Natural killer cell treated with Interleukin-12 subunit alpha and Interleukin-12 subunit beta and Interleukin-15 and Interleukin-18, amount 100 ng/mL, for 72 hours (primary cell): Measurements from ENCODE around the gene PUS1. TPM values are rescaled to one million over a fixed set of nuclear protein-coding genes. Genes with fewer than 3 reads are reported as not detected.

Experiments used
- ATAC-seq, 2 donors: fragments of 150-1000 bp; cut with Tn5 transposase in 1 of 2; sonication (Bioruptor Pico), chemical (Tn5 transposase) in 1 of 2; 2 replicates each; pipeline ENCODE4 v1.10.0; 2021
- DNase-seq: peaks from one replicate; pipeline ENCODE4 v3.0.0; 2022; ENCODE audit warnings: low spot score
- H3K27ac Mint-ChIP-seq, 2 donors: 1 replicate in 1 of 2; 2 replicates in 1 of 2; pipeline ENCODE4 v1.8.0; 2022; ENCODE audit warnings: mixed read lengths in 2 of 2, mild to moderate bottlenecking in 1 of 2, moderate library complexity in 1 of 2
- H3K27me3 Mint-ChIP-seq, 2 donors: 1 replicate in 1 of 2; 2 replicates in 1 of 2; pipeline ENCODE4 v1.8.0; 2022; ENCODE audit warnings: mixed read lengths in 2 of 2
- H3K36me3 Mint-ChIP-seq: one replicate; pipeline ENCODE4 v1.8.0; 2022; ENCODE audit warnings: mixed read lengths
- H3K4me1 Mint-ChIP-seq, 2 donors: 1 replicate in 1 of 2; 2 replicates in 1 of 2; pipeline ENCODE4 v1.8.0; 2022; ENCODE audit warnings: low read depth in 2 of 2, mixed read lengths in 2 of 2, mild to moderate bottlenecking in 1 of 2
- H3K4me3 Mint-ChIP-seq: one replicate; pipeline ENCODE4 v1.8.0; 2022; ENCODE audit warnings: mixed read lengths
- H3K9me3 Mint-ChIP-seq: 2 replicates; pipeline ENCODE4 v1.8.0; 2022; ENCODE audit warnings: mixed read lengths
- total RNA-seq, 2 donors: library from RNA; stranded (reverse); gene quantifications; one replicate each; pipeline ENCODE4 v1.2.3, GENCODE V29; 2022

PUS1 gene
- total RNA-seq, 2 donors from 2014 or later = 53.7 to 147 TPM

DNA sequence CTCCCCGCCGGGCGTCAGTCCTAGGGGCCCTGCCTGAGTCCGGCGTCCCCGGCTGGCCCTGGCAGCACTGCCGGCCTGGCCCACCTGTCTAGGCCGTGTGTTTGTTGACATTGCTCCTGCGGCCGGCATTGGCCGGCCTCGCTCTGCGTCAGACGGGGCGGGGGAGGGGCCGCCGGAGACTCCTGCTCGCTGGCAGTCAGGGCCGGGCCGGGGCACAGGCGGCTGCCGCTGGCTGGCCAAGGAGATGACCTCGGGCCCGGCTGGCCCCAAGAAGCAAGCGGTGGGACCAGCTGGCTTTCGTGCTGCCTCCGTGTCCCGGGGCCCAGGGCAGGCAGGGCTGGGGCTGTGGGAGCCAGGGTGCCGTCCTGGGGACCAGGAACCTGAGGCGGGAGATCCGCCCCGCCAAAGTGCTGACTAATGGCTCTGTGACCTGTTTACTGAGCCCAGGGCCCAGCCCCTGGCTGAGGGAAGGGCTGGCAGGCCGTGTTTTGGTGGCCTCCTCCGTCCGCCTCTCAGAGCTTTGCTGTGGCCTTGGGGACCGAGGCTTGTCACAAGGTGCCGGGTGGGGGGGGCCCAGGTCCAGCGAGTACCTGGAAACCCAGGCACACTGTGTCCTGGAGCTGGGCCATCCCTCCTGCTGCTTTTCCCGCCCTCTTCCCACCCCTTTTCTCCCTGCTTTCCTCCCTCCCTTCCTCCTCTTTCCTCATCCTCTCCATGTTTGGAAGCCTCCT is 32.8 kb upstream of the PUS1 start:
- Mint-ChIP-seq H3K4me1 (peaks cover 5 to 10% of the 10 kb centered on the region in 2 donors), H3K9me3 (no peaks in the 10 kb centered on the region), H3K36me3 (no peaks in the 10 kb centered on the region), H3K27ac (peak overlapping the region; percentile 43 to 87), H3K27me3 (no peaks in the 10 kb centered on the region), H3K4me3 (peak overlapping the region; percentile 75)
- DNase-seq = peak; percentile 83
- peak; percentile 83 to 84 for ATAC-seq

DNA sequence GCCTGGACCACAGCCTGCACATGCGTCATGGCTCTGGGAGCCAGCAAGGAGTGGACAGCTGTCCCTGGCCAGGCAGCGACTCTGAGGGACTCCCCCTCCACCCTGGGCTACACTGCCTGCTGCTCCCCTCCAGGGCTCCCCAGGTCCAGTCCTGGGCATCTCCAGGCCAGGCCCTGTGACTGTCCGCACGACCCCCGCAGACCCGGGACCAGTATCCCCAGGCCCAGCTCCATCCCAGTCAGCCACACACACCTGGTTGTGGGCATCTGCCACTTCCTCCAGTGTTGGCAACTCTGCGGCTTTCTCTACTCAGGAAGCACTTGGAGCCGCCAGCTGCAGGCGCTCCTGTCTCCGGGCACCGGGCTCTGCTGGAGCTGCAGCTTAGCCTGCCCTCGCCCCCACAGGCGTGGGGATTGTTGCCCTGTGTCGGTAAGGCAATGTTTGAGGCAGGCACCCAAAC is 32.2 kb upstream of the PUS1 start:
- Mint-ChIP-seq H3K4me1 (peaks cover 5 to 12% of the 10 kb centered on the region in 2 donors), H3K36me3 (no peaks in the 10 kb centered on the region), H3K27ac (peak overlapping the region in 1 of 2 donors; percentile 23), H3K27me3 (no peaks in the 10 kb centered on the region), H3K9me3 (no peaks in the 10 kb centered on the region), H3K4me3 (peak overlapping the region; percentile 75)
- DNase-seq (no peak), ATAC-seq (no peak)

- H3K9me3 Mint-ChIP-seq = no peaks in the 10 kb centered on the region
- H3K36me3 Mint-ChIP-seq = no peaks in the 10 kb centered on the region
- no peak for DNase-seq
- H3K4me1 Mint-ChIP-seq = peaks cover 5 to 14% of the 10 kb centered on the region in 2 donors
- no peaks in the 10 kb centered on the region for H3K27me3 Mint-ChIP-seq
- no peak for ATAC-seq
- no peak overlapping the region for H3K4me3 Mint-ChIP-seq
- no peak overlapping the region for H3K27ac Mint-ChIP-seq
Observed at GRCh38 chr12:131897276-131897675, 31.8 kb upstream of the PUS1 start.

GRCh38 chr12:131897875-131898274 is 31.2 kb upstream of the PUS1 start:
- H3K4me1 Mint-ChIP-seq = peaks cover 5 to 15% of the 10 kb centered on the region in 2 donors
- H3K9me3 Mint-ChIP-seq = no peaks in the 10 kb centered on the region
- no peak overlapping the region for H3K4me3 Mint-ChIP-seq
- no peaks in the 10 kb centered on the region for H3K27me3 Mint-ChIP-seq
- DNase-seq (no peak), ATAC-seq (no peak)
- no peaks in the 10 kb centered on the region for H3K36me3 Mint-ChIP-seq
- H3K27ac Mint-ChIP-seq = no peak overlapping the region

- H3K4me3 Mint-ChIP-seq = no peak overlapping the region
Observed at GRCh38 chr12:131900397-131900796, 28.7 kb upstream of the PUS1 start.

DNA sequence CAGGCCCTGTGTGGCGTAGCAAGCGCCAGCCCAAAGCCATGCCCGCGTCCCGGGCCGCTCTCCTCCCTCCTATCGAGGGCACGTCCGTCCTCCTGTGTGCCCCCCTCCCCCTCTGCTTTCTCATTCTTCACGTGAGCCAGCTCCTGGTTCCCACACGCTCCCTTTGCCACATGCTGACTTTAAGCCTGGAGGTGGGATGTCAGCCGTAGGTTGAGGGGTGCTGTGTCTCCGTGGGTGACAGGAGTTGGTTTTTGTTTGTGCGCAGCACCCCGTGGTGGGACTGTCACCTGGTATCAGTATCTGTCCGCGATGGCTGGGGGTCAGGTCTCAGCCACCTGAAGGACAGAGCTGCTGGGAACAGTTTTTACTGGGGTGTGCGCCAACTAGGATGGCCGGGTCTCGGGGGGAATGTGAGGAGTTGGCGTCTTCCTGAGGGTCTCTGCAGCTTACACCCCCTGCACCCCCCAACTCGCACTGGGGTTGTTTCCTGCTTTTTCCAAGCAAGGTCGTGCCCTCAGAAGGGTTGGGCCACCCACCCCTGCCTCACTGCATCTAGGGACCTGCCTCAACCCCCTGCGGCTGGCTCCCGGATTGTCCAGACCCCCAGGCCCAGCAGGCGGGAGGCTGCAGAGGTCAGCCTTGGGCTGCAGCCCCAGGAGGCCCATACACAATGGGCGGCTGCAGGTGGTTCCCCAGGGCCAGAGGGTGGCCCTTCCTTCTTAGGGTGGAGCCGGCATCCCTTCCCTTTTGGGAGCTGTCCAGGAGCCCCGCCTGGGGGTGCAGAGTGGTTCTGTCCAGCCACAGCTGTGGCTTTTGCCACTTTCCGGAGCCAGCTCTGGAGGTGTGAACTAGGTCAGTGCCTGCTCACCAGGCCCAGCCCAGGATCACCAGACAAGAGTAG is 27.4 kb upstream of the PUS1 start:
- Mint-ChIP-seq H3K27ac (no peak overlapping the region), H3K4me1 (peaks cover 0 to 13% of the 10 kb centered on the region in 2 donors), H3K36me3 (no peaks in the 10 kb centered on the region), H3K4me3 (no peak overlapping the region), H3K9me3 (no peaks in the 10 kb centered on the region), H3K27me3 (no peaks in the 10 kb centered on the region)
- ATAC-seq (no peak), DNase-seq (no peak)

More at GRCh38 chr12:131900397-131900796, 28.7 kb upstream of the PUS1 start:
- H3K27ac Mint-ChIP-seq = no peak overlapping the region
- H3K4me1 Mint-ChIP-seq = peaks cover 4 to 14% of the 10 kb centered on the region in 2 donors
- no peaks in the 10 kb centered on the region for H3K9me3 Mint-ChIP-seq
- no peaks in the 10 kb centered on the region for H3K27me3 Mint-ChIP-seq
- ATAC-seq = no peak
- no peaks in the 10 kb centered on the region for H3K36me3 Mint-ChIP-seq
- DNase-seq = no peak

- H3K36me3 Mint-ChIP-seq = no peaks in the 10 kb centered on the region
- H3K9me3 Mint-ChIP-seq = no peaks in the 10 kb centered on the region
- peaks cover 0 to 13% of the 10 kb centered on the region in 2 donors for H3K4me1 Mint-ChIP-seq
- ATAC-seq (no peak), DNase-seq (no peak)
- H3K27me3 Mint-ChIP-seq = no peaks in the 10 kb centered on the region
- H3K27ac Mint-ChIP-seq = no peak overlapping the region
- H3K4me3 Mint-ChIP-seq = no peak overlapping the region
Observed at GRCh38 chr12:131902332-131903241, 26.5 kb upstream of the PUS1 start.

DNA sequence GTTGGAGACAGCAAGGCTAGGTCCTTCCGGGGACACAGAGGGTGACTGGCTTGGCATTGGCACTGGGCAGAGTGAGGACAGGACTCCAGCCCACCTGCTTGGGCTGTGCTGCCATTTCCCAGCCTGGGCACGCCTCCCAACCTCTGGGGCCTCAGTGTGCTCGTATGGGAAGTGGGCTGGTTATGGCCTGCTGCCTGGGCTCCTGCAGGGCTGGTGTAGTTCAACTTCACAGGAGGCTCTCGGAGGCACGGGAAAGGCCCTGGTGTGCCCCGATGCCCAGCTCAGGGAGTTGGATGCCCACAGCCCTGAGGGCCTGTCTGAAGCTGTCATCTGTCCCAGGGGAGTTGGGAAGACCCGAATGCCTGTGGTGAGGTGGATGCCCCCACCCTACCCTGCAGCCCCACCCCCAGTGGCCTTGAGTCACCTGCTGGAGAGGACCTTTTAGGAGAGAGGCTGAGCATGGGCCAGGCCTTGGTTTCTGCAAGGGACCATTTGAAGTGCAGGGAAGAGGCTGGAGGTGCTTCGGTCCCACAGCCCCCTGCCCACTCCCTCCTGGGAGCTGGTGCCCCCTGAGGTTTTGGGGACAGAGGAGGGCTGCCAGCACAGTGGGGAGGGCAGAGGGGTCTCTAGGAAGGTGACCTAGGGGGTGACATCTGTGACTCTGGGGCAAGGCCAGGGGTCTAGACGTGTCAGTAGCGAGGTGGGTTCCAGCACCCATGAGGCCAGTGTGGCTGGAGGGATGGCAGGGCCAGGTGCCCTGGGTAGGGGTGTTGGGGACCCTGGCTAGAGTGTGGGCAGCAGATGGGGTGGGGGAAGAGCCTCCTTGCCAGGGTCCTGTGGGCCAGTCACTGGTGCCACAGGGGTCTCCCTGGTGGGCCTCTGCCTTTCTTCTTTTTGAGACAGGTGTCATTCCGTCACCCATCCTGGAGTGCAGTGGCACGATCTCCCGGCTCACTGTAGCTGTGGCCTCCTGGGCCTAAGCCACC is 25.5 kb upstream of the PUS1 start:
- no peak for ATAC-seq
- Mint-ChIP-seq H3K27me3 (no peaks in the 10 kb centered on the region), H3K36me3 (no peaks in the 10 kb centered on the region), H3K4me3 (no peak overlapping the region), H3K9me3 (no peaks in the 10 kb centered on the region), H3K4me1 (peaks cover 0 to 13% of the 10 kb centered on the region in 2 donors), H3K27ac (no peak overlapping the region)
- no peak for DNase-seq

GRCh38 chr12:131904346-131904745 is 24.7 kb upstream of the PUS1 start:
- Mint-ChIP-seq H3K27me3 (no peaks in the 10 kb centered on the region), H3K9me3 (no peaks in the 10 kb centered on the region), H3K4me3 (no peak overlapping the region), H3K36me3 (no peaks in the 10 kb centered on the region), H3K27ac (no peak overlapping the region), H3K4me1 (peaks cover 0 to 13% of the 10 kb centered on the region in 2 donors)
- DNase-seq (no peak), ATAC-seq (no peak)

DNA sequence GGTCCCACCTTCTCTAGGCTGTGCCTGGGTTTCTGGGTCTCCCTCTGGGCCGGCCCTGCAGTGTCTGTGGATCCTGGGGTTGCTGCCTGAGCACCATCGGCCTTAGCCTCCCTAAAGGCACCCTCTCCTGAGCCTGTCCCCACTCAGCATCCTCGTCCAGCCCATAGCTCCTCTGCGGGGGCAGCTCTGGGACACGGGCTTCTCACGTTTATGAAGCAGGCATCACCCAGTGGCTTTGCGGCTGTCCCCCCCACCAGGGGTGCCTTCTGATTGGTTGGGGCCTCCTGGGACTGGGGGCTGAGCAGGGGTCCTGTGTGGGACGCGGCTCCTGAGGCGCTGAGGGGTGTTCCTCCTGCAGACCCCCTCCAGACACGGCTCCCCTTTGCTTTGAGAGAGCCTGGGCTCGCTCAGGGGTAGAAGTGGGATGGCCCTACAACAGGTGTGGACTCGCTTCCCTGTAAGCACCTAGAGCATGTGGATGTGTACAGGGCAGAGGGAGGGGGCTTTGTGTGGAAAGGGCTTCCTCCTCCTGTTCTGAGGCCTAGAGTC is 23.9 kb upstream of the PUS1 start:
- Mint-ChIP-seq H3K9me3 (no peaks in the 10 kb centered on the region), H3K27ac (no peak overlapping the region), H3K4me3 (no peak overlapping the region), H3K27me3 (no peaks in the 10 kb centered on the region), H3K4me1 (peaks cover 0 to 11% of the 10 kb centered on the region in 2 donors), H3K36me3 (no peaks in the 10 kb centered on the region)
- DNase-seq (no peak), ATAC-seq (no peak)

DNA sequence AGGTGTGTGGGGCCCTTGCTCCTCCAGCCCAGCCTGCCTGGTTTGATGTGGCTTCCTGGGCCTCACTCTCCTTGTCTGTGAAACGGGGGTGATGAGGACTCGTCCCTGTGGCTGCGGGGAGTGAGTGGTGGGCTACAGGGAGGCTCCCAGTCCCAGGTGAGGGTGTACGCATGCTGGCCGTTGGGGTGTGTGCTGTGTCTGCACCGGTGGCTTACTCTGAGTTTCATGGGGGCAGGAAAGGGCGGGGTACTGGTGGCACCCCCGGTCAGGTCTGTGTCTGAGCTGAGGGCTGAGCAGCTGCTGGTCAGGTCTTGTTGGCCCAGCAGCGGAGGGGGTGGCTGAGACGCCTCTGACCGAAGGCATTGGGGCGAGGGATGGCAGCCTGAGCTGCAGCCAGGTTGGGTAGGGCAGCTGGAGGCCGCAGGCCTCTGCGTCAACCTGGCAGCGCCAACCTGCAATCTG is 23.4 kb upstream of the PUS1 start:
- Mint-ChIP-seq H3K9me3 (no peaks in the 10 kb centered on the region), H3K27ac (no peak overlapping the region), H3K4me3 (no peak overlapping the region), H3K4me1 (peaks cover 0 to 9% of the 10 kb centered on the region in 2 donors), H3K36me3 (no peaks in the 10 kb centered on the region), H3K27me3 (no peaks in the 10 kb centered on the region)
- ATAC-seq = no peak
- DNase-seq = no peak

DNA sequence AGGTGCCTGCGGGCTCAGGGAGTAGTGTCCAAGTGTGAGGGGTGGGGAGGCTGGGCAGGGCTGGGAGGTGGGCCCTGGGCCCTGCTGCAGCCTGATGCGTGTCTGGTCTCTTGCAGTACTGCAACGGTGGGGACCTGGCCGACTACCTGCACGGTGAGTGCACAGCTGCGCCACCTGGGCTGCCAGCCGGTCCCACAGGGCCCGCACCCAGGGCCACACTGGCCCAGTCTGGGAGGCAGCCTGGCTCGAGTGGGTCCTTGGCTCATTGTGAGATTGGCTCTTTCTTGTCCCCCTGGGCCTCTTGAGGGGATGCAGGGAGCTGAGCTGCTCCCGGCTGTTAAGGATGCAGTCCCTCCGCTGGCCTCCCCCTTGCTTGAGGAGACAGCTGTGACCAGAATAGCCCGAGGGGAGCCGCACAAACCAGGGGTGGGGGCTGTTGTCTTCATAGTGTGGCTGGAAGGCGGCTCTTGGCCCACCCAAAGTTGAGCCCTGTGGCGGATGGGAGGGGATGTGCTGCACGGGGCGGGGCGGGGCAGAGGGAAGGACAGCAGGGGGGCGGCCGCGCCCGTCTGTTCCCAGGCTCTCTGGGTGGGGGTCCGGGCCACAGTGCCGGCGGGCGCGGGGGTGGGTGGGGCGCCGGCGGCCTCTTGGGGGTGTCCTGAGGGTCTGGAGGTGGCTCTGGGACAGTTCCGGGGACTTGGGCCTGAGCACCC is 21.5 kb upstream of the PUS1 start:
- H3K36me3 Mint-ChIP-seq = no peaks in the 10 kb centered on the region
- H3K4me3 Mint-ChIP-seq = no peak overlapping the region
- no peaks in the 10 kb centered on the region for H3K27me3 Mint-ChIP-seq
- DNase-seq = no peak
- no peak overlapping the region for H3K27ac Mint-ChIP-seq
- H3K9me3 Mint-ChIP-seq = no peaks in the 10 kb centered on the region
- peaks cover 0 to 4% of the 10 kb centered on the region in 2 donors for H3K4me1 Mint-ChIP-seq
- ATAC-seq = no peak
